GM12874 (cell line): ENCODE data around the gene KIF15.

Experiments
- TF ChIP-seq, protein P1 (sequence below): IDR thresholded peaks from 2 replicates; pipeline ENCODE4 v1.5.1; 2011; ENCODE audit warnings: low read depth, mild to moderate bottlenecking, control low read depth, low read length, moderate library complexity; ENCODE audit not compliant: insufficient read depth

KIF15 gene

DNA sequence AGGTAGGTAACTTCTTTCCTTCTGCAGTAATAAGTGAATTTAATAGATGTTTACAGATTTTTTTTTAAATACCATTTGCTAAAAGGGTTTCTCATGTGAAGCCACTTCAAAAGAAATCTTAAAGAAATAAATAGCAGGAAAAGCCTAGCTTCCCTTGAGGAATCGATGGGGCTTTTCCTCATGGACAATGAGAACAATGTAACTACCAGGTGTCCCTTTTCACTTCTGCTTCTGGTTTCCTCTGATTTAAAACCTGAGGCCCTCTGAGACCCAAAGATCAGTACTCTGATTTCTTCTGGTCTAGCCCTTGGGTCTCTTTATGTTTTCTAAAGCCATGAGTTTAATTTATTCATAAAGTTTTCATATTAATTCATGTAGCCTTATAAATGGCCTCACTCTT lies 87.0 kb downstream of the KIF15 start:
- TF ChIP-seq, protein P1, sequence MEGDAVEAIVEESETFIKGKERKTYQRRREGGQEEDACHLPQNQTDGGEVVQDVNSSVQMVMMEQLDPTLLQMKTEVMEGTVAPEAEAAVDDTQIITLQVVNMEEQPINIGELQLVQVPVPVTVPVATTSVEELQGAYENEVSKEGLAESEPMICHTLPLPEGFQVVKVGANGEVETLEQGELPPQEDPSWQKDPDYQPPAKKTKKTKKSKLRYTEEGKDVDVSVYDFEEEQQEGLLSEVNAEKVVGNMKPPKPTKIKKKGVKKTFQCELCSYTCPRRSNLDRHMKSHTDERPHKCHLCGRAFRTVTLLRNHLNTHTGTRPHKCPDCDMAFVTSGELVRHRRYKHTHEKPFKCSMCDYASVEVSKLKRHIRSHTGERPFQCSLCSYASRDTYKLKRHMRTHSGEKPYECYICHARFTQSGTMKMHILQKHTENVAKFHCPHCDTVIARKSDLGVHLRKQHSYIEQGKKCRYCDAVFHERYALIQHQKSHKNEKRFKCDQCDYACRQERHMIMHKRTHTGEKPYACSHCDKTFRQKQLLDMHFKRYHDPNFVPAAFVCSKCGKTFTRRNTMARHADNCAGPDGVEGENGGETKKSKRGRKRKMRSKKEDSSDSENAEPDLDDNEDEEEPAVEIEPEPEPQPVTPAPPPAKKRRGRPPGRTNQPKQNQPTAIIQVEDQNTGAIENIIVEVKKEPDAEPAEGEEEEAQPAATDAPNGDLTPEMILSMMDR, result no peak

DNA sequence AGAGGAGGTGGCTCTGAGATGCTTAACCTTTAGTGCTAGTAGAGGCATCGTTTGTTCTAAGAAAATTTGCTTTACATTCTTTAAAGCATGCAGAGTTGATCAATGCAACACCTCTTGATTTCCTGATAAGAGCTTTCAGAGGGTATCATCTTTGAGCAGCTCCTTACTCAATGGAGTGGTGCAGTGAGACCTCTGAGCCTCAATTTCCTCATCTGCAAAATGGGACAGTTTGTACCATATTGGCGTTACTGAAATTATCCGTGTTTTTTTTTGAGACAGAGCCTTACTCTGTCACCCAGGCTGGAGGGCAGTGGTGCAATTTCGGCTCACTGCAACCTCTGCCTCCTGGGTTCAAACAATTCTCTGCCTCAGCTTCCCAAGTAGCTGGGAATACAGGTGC lies 98.5 kb downstream of the KIF15 start:
- TF ChIP-seq, protein P1, result no peak

DNA sequence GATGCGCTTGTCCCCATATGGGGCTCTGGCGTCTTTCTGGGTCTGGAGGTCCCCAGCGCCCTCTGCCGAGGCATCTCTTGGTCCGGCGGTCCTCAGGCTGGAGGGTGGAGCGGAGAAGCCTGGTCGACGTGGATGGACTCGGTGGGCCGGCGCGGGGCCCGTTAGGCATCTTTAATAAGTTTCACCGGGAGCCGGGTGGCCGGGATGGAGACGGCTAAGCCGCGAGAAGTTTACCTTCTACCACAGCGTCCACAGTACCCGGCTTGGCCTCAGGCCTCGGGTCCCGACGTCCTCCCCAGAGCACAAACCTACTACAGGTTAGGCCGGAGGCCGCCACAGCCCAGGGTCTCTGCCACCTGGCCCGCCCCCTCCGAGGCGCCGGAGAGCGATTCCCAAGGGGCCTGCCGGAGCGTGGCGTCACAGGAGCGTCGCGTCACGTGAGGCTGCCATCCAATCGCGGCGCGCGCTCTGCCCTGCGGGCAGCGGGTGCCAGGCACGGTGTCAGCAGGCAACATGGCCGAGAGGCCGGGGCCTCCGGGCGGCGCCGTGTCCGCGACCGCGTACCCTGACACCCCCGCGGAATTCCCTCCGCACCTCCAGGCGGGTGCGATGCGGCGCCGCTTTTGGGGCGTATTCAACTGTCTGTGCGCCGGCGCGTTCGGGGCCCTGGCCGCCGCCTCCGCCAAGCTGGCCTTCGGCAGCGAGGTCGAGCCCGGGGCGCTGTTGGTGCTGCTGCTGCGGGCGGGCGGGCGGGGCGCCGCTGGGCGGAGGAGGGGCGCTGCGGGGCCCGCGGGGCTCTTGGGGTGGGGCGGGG lies 100.0 kb downstream of the KIF15 start, which contains the start of gene TMEM42:
Gene TMEM42, plus strand, starts transcription at position 501 of the 814 bp plus-strand sequence. Its CDS starts 13 bp downstream, at position 514.
- TF ChIP-seq, protein P1, result 0 out of 2 replicates have a peak, but pooled peaks have one; percentile 15

DNA sequence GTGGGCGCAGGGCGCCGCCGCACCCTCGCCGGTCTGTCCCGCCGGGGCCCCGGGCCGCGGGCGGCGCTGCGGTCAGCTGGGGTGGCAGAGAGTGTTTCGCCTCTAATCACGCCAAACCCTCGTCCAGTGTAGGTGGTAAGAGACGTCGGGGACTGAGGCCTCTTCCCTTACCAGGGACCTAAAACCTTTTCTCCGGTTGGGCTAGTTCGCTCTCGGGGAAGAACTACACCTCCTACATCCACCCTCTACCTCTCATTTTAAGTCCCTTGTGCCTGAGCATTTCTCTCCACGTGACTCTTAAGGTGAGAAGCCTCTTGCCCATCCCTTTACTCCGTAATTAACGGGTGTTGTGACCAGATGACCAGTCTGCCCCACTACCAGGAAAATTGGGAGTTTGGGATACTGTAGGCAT lies 100.6 kb downstream of the KIF15 start:
- TF ChIP-seq, protein P1, result no peak

DNA sequence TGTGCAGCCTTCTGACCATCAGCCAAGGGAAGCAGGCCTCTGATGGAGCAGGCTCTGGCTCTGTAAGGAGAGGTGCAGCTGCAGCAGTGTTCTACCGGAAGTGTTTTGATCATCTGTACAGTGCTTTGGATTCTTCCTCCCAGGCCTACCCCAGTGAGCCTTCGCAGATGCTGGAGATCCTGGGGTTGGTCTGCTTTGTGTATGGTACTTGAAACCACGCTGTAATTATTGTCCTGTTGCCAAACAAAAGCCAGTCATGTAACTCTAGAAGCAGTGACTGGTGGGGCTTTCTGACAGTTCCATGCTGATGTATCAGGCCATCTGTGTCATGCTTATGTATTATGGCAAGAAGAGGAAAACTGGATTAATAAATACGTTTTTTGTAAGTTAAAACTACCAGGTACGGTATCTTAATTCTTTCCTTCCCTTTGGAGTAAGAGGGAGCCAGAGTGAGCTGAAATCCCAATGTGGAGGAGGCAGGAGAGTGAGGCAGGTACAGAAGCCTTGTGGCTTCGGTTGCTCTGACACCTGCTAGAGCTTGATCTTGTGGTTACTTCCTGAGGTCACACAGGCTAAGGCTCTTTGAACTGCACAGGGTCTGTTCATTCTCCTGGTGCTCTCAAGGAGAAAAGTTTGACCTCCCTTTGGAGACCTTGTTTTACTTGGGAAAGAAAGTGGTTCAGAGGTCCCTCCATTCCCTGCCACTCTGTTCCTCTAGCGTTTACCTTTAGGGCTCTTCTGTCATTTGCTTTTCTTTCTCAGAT lies 103.9 kb downstream of the KIF15 start:
- TF ChIP-seq, protein P1, result no peak

DNA sequence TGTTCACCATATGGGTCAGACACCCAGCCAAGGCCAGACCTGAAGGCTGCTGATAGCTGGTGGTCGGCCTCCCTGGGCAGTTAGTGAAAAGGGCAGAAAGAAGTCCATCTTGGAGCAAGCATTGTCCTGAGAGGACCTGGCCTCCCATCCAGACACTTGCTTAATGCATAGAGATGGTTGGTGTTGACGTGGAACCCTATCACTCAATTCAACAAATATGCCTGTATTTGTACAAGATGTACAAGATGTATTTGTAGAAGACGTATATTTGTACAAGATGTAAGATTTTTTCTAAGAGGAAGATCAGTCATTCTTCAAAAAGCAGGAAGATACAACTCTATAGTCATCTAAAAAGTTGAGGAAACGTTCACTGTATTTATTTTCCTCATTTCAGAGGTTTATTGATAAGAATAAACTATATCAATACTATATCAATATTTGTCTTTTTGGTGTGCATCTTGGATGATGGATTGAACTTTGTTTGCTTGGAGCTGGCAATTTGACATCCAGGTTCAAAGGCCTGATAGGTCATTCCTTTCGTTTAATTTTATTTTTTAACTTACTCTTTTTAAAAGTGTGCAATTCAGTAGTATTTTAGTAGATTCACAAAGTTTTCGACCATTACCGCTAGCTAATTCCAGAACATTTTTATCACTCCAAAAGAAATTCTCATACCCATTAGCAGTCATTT lies 106.0 kb downstream of the KIF15 start:
- TF ChIP-seq, protein P1, result no peak
